NK-92 (cell line): ENCODE data around the gene APBA2.

Experiments used
- DNase-seq: peaks from one replicate; lab custom pipeline; 2025; ENCODE audit not compliant: unreplicated experiment; lab: John Stamatoyannopoulos, UW

The APBA2 gene

GRCh38 chr15:28914046-28914445 lies 28.3 kb downstream of the APBA2 start:
- DNase-seq, result no peak

DNA sequence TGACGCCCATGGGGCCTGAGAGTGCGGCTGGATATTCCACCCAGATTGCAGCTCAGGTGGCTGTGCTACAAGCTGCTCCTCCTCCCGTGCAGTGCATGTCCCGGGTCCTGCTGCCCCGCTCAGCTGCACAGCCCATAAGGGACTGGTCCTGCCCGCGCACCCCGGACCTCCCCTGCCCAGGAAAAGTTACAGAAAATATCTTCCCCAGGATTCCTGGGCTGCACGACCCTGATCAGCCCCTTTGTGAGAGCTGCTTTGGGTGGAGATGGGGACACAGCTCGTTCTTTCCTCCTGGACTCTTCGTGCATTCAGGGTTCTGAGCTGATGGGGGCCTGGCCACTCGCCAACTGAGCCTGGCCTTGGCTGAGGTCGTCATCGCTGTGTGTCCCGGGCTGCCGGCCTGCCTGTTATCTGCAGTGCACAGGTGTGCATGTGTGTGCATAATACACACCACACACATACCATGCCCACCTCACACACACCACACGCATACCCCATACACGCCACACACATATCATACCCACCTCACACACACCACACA lies 28.8 kb downstream of the APBA2 start:
- DNase-seq, result no peak

- no peak for DNase-seq
Observed at GRCh38 chr15:28915041-28915810, 29.5 kb downstream of the APBA2 start.

GRCh38 chr15:28915935-28916334 lies 30.2 kb downstream of the APBA2 start:
- no peak for DNase-seq

GRCh38 chr15:28917791-28918140 lies 32.0 kb downstream of the APBA2 start:
- DNase-seq, result no peak

- no peak for DNase-seq
Observed at GRCh38 chr15:28918141-28918983, 32.6 kb downstream of the APBA2 start.

GRCh38 chr15:28919201-28919635 lies 33.4 kb downstream of the APBA2 start:
- DNase-seq, result no peak

- no peak for DNase-seq
Observed at GRCh38 chr15:28919679-28920655, 34.2 kb downstream of the APBA2 start.

GRCh38 chr15:28920781-28921331 lies 35.1 kb downstream of the APBA2 start:
- DNase-seq, result no peak

- DNase-seq, result no peak
Observed at GRCh38 chr15:28921336-28921735, 35.6 kb downstream of the APBA2 start.

GRCh38 chr15:28921919-28922706 lies 36.3 kb downstream of the APBA2 start:
- no peak for DNase-seq

GRCh38 chr15:28922707-28923012 lies 36.9 kb downstream of the APBA2 start:
- no peak for DNase-seq

DNA sequence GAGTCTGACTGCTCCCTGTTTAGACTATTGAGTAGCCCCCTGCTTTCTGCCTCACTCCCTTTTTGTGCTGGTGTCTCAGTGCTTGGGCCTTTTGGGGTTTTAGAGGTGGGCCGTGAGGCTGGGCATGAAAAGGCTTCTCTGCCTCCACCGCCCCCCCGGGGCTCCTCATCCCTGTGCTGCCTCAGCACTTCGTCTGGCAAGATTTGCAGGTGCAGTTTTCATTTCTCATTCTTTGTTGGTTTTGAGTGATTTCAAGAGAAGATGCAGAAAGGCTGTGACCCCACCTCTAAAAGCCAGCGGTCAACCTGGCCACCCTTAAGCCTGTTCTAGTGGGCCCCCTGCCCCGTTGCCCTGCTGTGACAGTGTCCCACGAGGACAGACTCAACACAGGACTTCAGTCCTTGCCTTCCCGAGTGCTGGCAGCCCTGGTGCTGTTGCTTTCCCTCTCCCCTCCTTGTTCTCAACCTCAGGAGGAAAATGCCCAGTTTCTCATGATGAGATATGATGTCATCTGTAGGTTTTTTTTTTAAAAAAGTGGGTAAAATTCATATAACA lies 38.0 kb downstream of the APBA2 start:
- DNase-seq, result no peak

- no peak for DNase-seq
Observed at GRCh38 chr15:28927043-28927442, 41.3 kb downstream of the APBA2 start.

GRCh38 chr15:28929200-28929599 lies 43.4 kb downstream of the APBA2 start:
- DNase-seq, result no peak

DNA sequence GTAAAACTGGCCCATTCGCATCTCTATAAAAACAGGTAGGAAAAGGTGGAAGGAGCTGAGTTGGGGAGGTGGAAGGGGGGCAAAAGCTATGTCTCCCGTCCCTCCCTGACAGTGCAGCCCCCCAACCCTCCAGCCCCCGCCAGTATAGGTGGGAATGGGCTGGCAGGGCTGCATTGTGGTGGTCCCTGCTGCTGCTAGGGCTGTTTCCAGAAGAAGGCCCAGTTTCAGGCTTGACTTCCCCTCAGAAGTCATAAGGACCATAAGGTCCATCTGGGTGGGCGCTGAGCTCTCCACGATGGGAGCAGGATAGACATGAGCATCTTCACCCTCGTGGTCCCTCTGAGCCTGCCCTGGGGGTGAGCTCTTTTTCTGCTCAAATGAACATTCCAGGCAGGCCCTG lies 44.2 kb downstream of the APBA2 start:
- no peak for DNase-seq

- no peak for DNase-seq
Observed at GRCh38 chr15:28930476-28931291, 44.9 kb downstream of the APBA2 start.

- DNase-seq, result no peak
Observed at GRCh38 chr15:28931828-28932227, 46.1 kb downstream of the APBA2 start.

- DNase-seq, result no peak
Observed at GRCh38 chr15:28932361-28932760, 46.6 kb downstream of the APBA2 start.
